GM12872 (cell line): ENCODE data around the gene PIM3.
A peak's percentile ranks its signal among the peaks of the same experiment; 100 is the strongest.

ENCODE experiments used
- TF ChIP-seq, protein P1 (sequence below): IDR thresholded peaks from 3 replicates; pipeline ENCODE4 v1.5.1; 2011; ENCODE audit warnings: low read depth, mild to moderate bottlenecking, low read length, moderate library complexity; ENCODE audit not compliant: insufficient read depth

PIM3 gene

DNA sequence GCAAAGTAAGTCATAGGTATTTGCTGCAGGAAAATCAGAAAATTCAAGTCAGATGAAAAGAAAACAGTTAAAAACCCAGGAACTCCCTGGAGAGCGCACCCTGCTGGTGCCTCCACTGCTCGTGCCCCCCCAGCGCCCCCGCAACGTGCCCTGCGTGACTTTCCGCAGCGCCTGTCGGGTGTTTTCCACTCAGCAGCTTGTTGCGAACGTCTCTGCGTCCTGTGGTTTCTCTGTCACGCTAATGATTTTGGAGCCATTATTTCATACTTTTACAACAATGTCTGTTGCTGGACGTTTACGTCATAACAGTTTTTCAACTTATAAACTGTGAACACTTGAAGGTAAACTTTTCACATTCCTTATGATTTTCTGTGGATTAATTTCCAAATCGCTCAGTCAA, 37.1 kb upstream of the PIM3 start:
- TF ChIP-seq, protein P1, sequence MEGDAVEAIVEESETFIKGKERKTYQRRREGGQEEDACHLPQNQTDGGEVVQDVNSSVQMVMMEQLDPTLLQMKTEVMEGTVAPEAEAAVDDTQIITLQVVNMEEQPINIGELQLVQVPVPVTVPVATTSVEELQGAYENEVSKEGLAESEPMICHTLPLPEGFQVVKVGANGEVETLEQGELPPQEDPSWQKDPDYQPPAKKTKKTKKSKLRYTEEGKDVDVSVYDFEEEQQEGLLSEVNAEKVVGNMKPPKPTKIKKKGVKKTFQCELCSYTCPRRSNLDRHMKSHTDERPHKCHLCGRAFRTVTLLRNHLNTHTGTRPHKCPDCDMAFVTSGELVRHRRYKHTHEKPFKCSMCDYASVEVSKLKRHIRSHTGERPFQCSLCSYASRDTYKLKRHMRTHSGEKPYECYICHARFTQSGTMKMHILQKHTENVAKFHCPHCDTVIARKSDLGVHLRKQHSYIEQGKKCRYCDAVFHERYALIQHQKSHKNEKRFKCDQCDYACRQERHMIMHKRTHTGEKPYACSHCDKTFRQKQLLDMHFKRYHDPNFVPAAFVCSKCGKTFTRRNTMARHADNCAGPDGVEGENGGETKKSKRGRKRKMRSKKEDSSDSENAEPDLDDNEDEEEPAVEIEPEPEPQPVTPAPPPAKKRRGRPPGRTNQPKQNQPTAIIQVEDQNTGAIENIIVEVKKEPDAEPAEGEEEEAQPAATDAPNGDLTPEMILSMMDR, result peak; percentile 64

GRCh38 chr22:49924113-49924833, 36.3 kb upstream of the PIM3 start:
- TF ChIP-seq, protein P1, result no peak

DNA sequence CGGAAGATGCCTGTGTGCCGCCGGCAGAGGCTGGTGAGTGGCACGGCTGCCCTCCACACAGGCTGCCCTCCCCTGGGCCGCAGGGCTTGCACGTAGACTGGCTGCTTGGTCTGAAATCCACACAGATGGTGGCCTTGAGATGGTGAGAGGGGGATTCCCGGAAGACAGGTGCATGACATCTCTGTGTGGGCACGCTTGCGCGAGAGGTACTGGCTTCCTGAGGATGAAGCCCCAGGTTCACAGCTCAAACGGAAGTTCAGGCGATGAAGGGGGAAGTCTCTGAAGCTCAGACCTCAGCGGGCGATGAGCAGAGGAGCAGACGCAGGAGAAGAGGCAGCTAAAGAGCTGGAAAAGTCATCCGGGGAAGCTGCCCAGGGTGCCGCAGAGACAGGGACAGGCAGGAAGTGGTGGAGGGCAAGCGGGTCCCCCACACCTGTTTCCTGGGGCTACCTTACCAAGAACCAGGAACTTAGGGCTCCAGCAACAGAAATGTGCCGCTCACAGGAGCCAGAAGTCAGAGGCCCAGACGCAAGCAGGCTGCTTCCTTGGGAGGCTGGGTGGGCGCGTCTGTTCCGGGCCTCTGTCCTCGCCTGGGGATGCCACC, 34.9 kb upstream of the PIM3 start:
- TF ChIP-seq, protein P1, result no peak

DNA sequence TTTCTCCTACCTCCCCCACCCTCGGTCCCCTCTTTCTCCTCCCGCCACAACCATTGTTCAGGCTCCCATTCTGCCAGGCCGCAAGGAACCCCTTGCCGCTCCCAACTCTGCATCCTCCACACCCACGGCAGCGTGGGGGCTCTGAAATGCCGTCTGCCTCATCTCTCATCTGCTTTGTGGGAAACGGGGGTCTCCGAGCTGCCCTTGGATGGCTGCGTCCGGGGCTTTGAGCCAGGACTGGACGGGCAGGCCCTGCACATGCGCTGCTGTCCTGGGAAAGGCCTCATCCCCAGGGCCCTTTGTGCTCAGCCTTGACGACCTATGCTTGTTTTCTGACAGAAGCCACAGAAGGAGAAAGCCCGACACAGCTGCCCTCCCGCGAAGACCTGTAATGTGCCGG, 33.7 kb upstream of the PIM3 start:
- TF ChIP-seq, protein P1, result no peak

DNA sequence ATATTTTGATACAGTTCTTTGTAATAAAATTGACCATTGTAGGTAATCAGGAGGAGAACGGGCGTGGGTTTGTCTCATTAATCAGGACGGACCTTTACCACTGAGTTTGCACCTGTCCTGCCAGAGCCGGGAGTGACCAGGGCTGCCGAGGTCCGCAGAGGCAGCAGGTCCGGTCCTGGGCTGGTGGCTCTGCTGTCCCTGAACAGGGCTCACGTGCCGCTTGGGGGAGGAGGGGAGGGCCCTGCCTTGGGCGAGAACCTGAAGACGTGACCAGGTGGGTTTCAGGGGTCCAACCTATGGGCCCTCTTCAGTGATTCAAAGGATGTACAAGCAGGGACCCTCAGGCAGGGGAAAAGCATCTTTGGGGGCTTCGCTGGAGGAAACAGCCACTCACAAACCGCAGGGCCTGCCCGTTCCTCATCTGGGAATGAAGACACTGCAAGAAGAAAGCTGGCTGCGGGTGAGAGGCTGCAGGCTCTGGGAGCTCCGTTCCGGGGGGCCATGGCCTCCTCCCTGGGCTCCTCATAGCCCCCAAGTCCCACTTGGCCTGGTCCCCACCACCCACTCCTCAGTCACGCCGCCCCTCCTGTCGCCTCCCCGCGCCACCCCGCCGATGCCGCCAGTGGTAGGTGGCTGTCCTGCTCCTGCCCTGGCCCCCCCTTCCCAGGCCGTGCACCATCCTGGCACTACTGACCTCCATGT, 32.9 kb upstream of the PIM3 start:
- TF ChIP-seq, protein P1, result no peak

- TF ChIP-seq, protein P1, result no peak
Observed at GRCh38 chr22:49928185-49928495, 32.4 kb upstream of the PIM3 start.

DNA sequence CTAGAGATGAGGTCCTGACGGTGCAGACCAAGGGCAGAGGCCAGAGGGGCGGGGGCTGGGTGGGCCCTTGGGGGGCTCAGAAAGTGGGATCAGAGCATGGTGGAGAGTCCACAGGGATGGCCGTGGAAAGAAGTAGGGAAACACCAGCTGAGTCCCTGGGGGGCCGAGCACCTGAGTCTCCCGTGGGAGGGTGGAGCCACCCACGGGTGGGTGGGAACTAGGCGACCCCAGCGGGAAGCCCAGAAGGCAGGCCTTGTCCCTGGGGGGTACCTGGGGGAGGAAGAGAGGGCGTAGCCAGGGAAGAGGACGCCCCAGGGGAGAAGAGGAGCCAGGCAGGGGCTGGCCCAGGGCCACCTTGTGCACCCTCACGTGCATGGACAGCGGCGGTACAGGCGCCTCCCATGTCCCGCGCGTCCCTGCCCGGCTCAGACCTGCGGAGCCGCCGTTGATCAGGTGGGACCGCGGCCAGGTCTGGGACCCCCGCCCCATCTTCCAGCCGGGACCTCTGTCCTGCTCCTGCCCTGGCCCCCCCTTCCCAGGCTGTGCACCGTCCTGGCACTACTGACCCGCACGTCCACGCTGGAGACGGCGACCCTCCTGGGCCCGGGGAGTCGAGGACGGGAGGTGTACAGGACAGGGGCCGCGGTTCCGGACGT, 31.9 kb upstream of the PIM3 start:
- TF ChIP-seq, protein P1, result no peak
